ENCODE data around the gene RPP25. TPM values are rescaled to one million over a fixed set of nuclear protein-coding genes. Genes with fewer than 3 reads are reported as not detected.

Gene RPP25
- total and polyA plus RNA-seq, 2 of the 13 experiments (the other 11 are each of a cell fraction or from before 2014, with no cell fraction given) = 0.05 to 0.11 TPM

- TF ChIP-seq HNF1B (CRISPR knock-in tag; IDR thresholded peaks at IDR 0.05) (0 out of 2 replicates have a peak, but pooled peaks have one; percentile 39), MAF1 (CRISPR knock-in tag; IDR thresholded peaks at IDR 0.05; ENCODE audit: borderline replicate concordance) (peak; percentile 92; the same call in 1 of the 2 replicates), ZBTB42 (CRISPR knock-in tag; IDR thresholded peaks at IDR 0.05) (0 out of 2 replicates have a peak, but pooled peaks have one; percentile 64), ZSCAN30 (CRISPR knock-in tag; IDR thresholded peaks at IDR 0.05) (no peak), PAXIP1 (CRISPR knock-in tag; conservative IDR thresholded peaks at IDR 0.05) (no peak), ZNF713 (CRISPR knock-in tag; IDR thresholded peaks at IDR 0.05) (no peak), TP53 (CRISPR knock-in tag; conservative IDR thresholded peaks at IDR 0.05) (no peak), ZNF350 (CRISPR knock-in tag; IDR thresholded peaks at IDR 0.05; ENCODE audit: borderline replicate concordance, low read depth) (no peak), SYNCRIP (IDR thresholded peaks at IDR 0.05; ENCODE audit: insufficient read depth, low read depth, low read length) (no peak), KAT8 (CRISPR knock-in tag; IDR thresholded peaks at IDR 0.05) (peak; percentile 76), ATM (IDR thresholded peaks at IDR 0.05; ENCODE audit: borderline replicate concordance) (no peak), HHEX (CRISPR knock-in tag; IDR thresholded peaks at IDR 0.05) (no peak), ZNF878 (CRISPR knock-in tag; IDR thresholded peaks at IDR 0.05) (no peak), PRDM15 (CRISPR knock-in tag; IDR thresholded peaks at IDR 0.05) (no peak), NR2C2 (CRISPR knock-in tag; IDR thresholded peaks at IDR 0.05; ENCODE audit: borderline replicate concordance) (no peak), ZNF530 (CRISPR knock-in tag; IDR thresholded peaks at IDR 0.05; ENCODE audit: low read depth) (peak; percentile 79; the same call in 1 of the 2 replicates), ZNF550 (CRISPR knock-in tag; IDR thresholded peaks at IDR 0.05; ENCODE audit: borderline replicate concordance) (no peak), BORCS8-MEF2B (CRISPR knock-in tag; IDR thresholded peaks at IDR 0.05) (peak; percentile 97), ZNF354B (CRISPR knock-in tag; IDR thresholded peaks at IDR 0.05) (no peak), TARDBP (CRISPR knock-in tag; IDR thresholded peaks at IDR 0.05) (no peak)
Measured at GRCh38 chr15:74995182-74995778, 38.7 kb upstream of the RPP25 start, which contains the start of gene SCAMP5 (continued).

Measured in HepG2 (cell line).